Upper lobe of right lung (tissue), 1 donor: ENCODE results near the gene PTPRG. TPM values are rescaled to one million over a fixed set of nuclear protein-coding genes. Genes with fewer than 3 reads are reported as not detected.

Experiments used
- ATAC-seq: fragments of 200-7000 bp; cut with Tn5 transposase; one replicate; pipeline ENCODE4 v1.9.1; 2020; ENCODE audit warnings: mild to moderate bottlenecking, moderate library complexity
- DNase-seq: peaks from one replicate; pipeline ENCODE4 v3.0.0-alpha.2; 2020
- H3K27ac ChIP-seq: fragments of 200-600 bp; one replicate; pipeline ENCODE4 v1.8.0; 2022
- H3K27me3 ChIP-seq: fragments of 200-600 bp; one replicate; pipeline ENCODE4 v1.8.0; 2022; ENCODE audit warnings: mild to moderate bottlenecking
- H3K36me3 ChIP-seq: fragments of 200-600 bp; one replicate; pipeline ENCODE4 v1.8.0; 2022
- H3K4me1 ChIP-seq: fragments of 200-600 bp; one replicate; pipeline ENCODE4 v1.8.0; 2022
- H3K4me3 ChIP-seq: fragments of 200-600 bp; one replicate; pipeline ENCODE4 v1.8.0; 2022; ENCODE audit warnings: mild to moderate bottlenecking
- H3K9me3 ChIP-seq: fragments of 200-600 bp; one replicate; pipeline ENCODE4 v1.8.0; 2022
- CTCF ChIP-seq: fragments of 200-600 bp; IDR thresholded peaks from one replicate; pipeline ENCODE4 v1.8.0; 2022; ENCODE audit warnings: antibody characterized with exemption
- intact Hi-C: fragments of 100-400 bp; cut with DNase I; formaldehyde crosslinking; loops from one replicate; pipeline ENCODE4 v1.11.0; 2022
- total RNA-seq: library from RNA; stranded (reverse); fragmentation: NEBNext Ultra II Directional; extraction: Animal tissue kit (Norgen Biotek cat#: 25700); gene quantifications from one replicate; pipeline ENCODE4 v1.2.1, GENCODE V29; 2021
- donor health status: DM: no; HTN: yes; CAD: no; lungs with severe emphysema.

The PTPRG gene
- total RNA-seq, 1 donor from 2014 or later: 86.7 TPM

DNA sequence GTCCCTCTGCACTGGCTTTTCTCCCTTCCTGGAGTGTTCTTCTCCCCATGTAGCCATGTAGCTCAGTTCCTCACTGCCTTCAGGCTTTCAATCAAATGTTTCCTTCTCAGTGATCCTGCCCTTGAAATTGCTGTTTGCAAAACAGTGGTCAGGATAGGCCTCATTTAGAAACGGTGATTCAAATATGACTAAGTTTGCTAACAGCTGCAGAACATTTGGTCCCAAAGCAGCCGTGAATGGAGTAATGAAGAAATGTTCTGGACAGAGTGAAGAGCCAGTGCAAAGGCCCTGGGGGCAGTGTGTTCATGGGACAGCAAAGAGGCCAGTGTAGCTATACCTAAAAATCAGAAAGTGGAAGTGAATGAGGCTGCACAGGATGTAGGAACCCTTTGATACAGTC, 588.6 kb downstream of the PTPRG start:
- ATAC-seq (no peak), DNase-seq (no peak)
- H3K4me1 ChIP-seq: no peaks in the 10 kb centered on the region
- H3K36me3 ChIP-seq: no peaks in the 10 kb centered on the region
- no peak overlapping the region for H3K27ac ChIP-seq
- no peaks in the 10 kb centered on the region for H3K27me3 ChIP-seq
- intact Hi-C loops: no loop called here
- H3K9me3 ChIP-seq: no peaks in the 10 kb centered on the region
- TF ChIP-seq CTCF: no peak
- no peak overlapping the region for H3K4me3 ChIP-seq

- intact Hi-C loops: no loop called here
- ATAC-seq (no peak), DNase-seq (no peak)
- no peaks in the 10 kb centered on the region for H3K36me3 ChIP-seq
- no peaks in the 10 kb centered on the region for H3K4me1 ChIP-seq
- H3K27ac ChIP-seq: no peak overlapping the region
- no peak for TF ChIP-seq CTCF
- no peaks in the 10 kb centered on the region for H3K27me3 ChIP-seq
- no peaks in the 10 kb centered on the region for H3K9me3 ChIP-seq
- no peak overlapping the region for H3K4me3 ChIP-seq
Measured at GRCh38 chr3:62151591-62151990, 590.2 kb downstream of the PTPRG start.

DNA sequence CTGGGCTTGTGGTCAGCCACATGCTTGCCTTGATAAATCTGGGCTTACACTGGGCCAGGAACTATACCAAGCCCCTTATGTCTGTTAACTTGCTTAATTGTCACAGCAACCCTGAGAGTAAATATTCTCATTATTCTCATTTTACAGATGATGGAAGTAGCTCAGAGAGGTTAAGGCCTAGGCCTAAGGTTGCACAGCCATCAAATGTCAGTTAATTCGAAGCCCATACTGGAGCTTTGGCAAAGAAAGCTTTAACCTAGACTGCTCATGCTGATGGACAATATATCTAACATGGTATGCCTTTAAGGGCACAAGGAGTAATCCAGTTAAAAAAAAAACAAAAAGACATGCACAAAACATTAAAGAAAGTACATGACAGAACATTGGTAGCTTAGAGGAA, 591.9 kb downstream of the PTPRG start:
- Histone ChIP-seq H3K27me3 (no peaks in the 10 kb centered on the region), H3K27ac (no peak overlapping the region), H3K36me3 (no peaks in the 10 kb centered on the region), H3K4me3 (no peak overlapping the region), H3K9me3 (no peaks in the 10 kb centered on the region), H3K4me1 (peaks cover 3% of the 10 kb centered on the region)
- TF ChIP-seq CTCF: no peak
- DNase-seq (no peak), ATAC-seq (no peak)
- intact Hi-C loops: no loop called here

DNA sequence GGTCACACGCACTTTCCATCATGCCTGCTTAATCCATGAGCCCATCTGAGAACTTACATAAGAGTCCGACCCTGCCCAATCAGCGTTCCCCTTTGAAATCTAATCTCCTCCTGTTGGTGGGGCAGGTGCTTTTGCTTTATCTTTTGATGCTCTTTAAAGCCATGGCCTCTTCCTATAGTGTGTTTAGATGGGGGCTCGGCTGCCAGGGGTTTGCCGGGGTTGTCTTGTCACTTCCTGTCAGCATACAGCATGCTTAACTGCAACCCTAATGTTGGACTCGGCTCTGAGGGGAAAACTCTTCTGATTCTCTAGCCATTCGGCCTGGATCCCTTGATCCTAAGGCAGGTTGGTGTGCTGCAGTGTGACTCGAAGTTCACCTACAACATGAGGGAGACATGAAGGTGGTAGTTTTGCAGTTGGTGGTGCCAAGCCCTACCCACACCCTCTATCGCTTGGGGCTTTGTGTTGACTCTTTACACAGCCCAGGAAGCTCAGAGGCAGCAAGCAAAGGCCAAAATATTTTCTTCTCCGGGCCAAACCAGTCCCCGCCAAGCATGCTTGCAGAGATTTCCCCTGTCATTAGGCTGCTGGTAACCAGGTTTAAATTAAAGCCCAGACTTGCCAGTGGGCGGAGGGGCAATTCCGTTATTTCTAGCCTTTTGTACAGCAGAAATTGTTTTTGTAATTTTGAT, 593.2 kb downstream of the PTPRG start:
- no peak for DNase-seq
- Histone ChIP-seq H3K9me3 (no peaks in the 10 kb centered on the region), H3K27ac (no peak overlapping the region), H3K4me1 (peaks cover 14% of the 10 kb centered on the region), H3K27me3 (no peaks in the 10 kb centered on the region), H3K36me3 (no peaks in the 10 kb centered on the region), H3K4me3 (no peak overlapping the region)
- TF ChIP-seq CTCF: no peak
- no peak for ATAC-seq
- intact Hi-C loops: no loop called here

DNA sequence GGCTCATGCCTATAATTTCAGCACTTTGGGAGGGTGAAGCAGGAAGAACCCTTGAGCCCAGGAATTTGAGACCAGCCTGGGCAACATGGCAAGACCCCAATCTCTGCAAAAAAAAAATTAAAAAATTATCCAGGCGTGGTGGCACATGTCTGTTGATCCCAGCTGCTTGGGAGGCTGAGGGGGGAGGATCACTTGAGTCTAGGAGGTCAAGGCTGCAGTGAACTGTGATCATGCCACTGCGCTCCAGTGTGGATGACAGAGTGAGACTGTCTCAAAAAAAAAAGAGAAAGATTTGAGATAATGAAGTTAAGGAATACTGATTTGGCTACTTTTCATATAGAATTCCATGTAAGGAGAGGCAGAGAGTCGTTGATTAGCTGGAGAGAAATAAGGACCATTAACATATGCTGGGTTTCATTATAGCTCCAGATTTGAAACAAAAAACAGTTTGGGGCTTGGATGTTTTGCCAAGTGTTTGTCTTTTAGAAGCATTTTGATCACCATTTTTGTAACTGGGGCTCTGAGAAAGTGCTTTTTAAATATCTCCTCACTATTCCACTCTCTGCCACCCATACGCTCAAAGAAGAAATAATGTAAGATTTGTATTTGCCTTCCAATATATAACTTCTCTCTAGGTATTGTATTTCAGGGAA, 597.8 kb downstream of the PTPRG start:
- no peaks in the 10 kb centered on the region for H3K36me3 ChIP-seq
- H3K4me1 ChIP-seq: peaks cover 33% of the 10 kb centered on the region
- intact Hi-C loops: no loop called here
- ATAC-seq (no peak), DNase-seq (no peak)
- H3K4me3 ChIP-seq: no peak overlapping the region
- no peaks in the 10 kb centered on the region for H3K9me3 ChIP-seq
- peak overlapping the region; percentile 74 for H3K27ac ChIP-seq
- no peaks in the 10 kb centered on the region for H3K27me3 ChIP-seq
- no peak for TF ChIP-seq CTCF
